ENCODE data around the gene IFIH1.

The IFIH1 gene

GRCh38 chr2:162318328-162319180 lies at the start of gene IFIH1:
Gene IFIH1, minus strand, starts transcription at chr2:162318684. Its CDS starts 377 bp downstream, at chr2:162318307.
- peak; percentile 36 to 40 for DNase-seq (ENCODE audit: low read depth in 2 of 2)

- no peak for DNase-seq (ENCODE audit: low read depth in 2 of 2)
Observed at GRCh38 chr2:162365392-162365791, 46.9 kb upstream of the IFIH1 start.

GRCh38 chr2:162344617-162344950 lies 26.1 kb upstream of the IFIH1 start:
- no peak for DNase-seq (ENCODE audit: low read depth in 2 of 2)

DNA sequence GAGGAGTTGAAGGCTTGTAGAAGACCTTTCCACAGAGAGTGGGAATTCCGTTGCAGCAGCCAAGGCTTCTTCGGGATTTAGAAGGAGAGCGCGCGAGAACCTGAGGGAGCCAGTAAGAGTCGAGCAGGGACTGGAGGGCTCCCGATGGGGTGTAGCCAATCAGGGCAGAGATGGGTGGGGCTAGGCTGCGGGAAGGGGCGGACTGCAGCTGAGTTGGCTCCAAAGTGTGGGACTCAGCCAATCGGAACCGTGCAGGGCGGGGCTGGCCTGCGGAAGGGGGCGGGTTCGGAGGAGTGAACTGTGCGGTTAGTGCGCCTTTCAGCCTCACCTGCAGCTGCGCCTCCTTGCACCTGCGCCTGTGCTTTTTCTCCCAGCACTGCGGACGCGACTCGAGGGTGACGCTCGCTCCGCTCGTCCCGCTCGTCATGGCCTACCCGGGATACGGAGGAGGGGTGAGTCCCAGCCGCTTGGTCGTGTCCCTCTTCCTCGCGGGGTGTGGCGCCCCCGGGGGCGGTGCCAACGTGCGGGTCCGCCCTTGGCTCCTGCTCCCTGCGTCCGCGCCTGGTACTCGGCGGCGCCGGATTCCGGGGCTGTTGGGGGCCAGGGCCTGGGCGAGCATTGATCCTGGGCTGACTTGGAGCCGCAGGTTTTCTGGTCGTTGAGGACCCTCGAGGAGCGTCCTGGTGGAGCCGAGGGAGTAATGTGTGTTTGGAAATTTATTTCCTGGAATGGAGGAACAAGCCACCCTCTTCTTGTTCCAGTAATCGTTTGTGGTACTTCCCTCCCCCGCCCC lies 25.5 kb upstream of the IFIH1 start, which contains the start of gene GCA:
TSS of gene GCA (plus strand) at position 309 of the 793 bp plus-strand sequence. CDS start at position 426, 117 bp downstream.
- peak; percentile 96 for DNase-seq (ENCODE audit: low read depth in 2 of 2)

GRCh38 chr2:162343492-162343823 lies 25.0 kb upstream of the IFIH1 start:
- no peak for DNase-seq (ENCODE audit: low read depth in 2 of 2)

GRCh38 chr2:162342841-162343240 lies 24.4 kb upstream of the IFIH1 start:
- no peak for DNase-seq (ENCODE audit: low read depth in 2 of 2)

GRCh38 chr2:162342321-162342720 lies 23.8 kb upstream of the IFIH1 start:
- DNase-seq (ENCODE audit: low read depth in 2 of 2), result no peak

GRCh38 chr2:162340822-162341221 lies 22.3 kb upstream of the IFIH1 start:
- no peak for DNase-seq (ENCODE audit: low read depth in 2 of 2)

GRCh38 chr2:162337868-162338267 lies 19.4 kb upstream of the IFIH1 start:
- no peak for DNase-seq (ENCODE audit: low read depth in 2 of 2)

DNA sequence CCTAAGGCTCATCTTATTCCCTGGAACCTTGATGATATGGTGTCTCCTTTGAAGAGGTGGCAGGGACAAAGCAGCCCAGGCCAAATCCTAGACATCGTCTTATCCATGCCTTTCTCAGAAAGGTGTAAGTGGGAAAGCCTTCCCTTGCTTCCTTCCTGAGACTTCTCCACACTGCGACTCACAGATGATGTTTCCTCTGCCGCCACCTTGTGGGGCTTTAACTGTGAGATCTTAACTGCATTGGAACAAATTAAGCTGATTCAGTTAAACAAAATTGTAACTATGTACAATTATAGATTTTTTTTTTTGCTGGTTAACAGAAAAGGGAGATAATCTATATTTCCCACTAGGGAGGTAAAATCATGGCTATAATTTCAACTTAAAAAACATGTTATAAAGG lies 15.5 kb upstream of the IFIH1 start:
- DNase-seq (ENCODE audit: low read depth in 2 of 2), result no peak

- no peak for DNase-seq (ENCODE audit: low read depth in 2 of 2)
Observed at GRCh38 chr2:162330881-162331280, 12.4 kb upstream of the IFIH1 start.

GRCh38 chr2:162328424-162329157 lies 10.1 kb upstream of the IFIH1 start:
- DNase-seq (ENCODE audit: low read depth in 2 of 2), result no peak

DNA sequence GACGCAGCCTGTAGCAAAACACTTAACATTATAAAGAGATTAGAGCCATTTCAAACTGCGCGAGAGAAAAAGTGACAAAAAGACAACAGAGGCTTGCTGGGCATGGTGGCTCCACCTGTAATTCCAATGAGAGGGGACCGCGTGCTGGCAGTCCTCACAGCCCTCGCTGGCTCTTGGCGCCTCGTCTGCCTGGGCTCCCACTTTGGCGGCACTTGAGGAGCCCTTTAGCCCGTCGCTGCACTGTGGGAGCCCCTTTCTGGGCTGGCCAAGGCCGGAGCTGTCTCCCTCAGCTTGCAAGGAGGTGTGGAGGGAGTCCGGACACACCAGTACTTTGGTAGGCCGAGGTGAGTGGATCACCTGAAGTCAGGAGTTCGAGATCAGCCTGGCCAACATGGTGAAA lies 9.3 kb upstream of the IFIH1 start:
- DNase-seq (ENCODE audit: low read depth in 2 of 2), result no peak

DNA sequence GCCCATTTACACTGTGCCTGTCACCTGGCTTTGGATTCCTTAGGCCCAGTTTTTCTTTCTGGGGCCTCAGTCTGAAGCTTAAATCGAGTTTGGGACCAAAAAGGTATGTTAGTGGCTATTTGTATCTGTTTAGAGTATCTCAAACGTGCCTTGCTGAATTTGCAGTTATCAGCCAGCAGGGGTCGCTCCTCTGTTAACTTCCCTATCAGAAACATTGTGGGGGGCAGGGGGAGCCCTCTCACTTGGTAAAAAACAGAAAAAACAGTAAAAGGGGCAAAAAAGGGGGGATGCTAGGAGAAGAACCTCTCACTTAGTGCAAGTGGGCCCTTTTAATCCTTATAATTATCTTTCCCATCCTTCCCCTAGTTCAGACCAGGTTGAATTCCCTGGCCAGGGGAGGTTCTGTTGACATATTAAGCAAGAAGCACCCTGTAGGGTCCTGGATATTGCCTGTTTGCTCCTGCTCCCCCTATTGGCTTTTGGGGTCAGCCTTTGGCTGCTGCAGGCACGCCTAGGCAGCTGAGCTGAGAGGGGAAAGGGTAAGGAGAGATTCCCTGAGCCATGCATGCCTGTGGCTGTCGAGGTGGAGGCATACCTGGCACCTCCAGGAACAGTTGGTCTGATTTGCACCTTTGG lies 8.8 kb upstream of the IFIH1 start:
- DNase-seq (ENCODE audit: low read depth in 2 of 2), result no peak

GRCh38 chr2:162324953-162325352 lies 6.5 kb upstream of the IFIH1 start:
- no peak for DNase-seq (ENCODE audit: low read depth in 2 of 2)

- DNase-seq (ENCODE audit: low read depth in 2 of 2), result no peak
Observed at GRCh38 chr2:162320864-162321517, 2.5 kb upstream of the IFIH1 start.

DNA sequence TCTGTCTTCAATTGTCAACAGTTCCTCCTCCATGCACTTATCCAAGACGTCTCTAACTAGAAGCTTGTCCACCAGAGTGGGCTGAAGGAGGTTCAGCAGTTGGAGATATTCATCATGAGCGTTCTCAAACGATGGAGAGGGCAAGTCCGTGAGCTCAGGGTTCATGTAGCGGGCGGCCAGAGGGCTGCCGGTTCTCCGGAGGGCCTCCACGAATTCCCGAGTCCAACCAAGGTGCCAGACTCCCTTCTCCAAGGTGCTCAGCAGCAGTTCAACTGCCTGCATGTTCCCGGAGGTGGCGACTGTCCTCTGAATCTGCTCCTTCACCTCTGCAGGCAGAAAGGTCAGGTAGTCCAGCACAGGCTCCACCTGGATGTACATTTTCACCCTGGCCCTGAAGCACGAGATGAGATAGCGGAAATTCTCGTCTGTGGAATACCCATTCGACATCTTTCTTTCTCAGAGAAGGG lies 590 bp downstream of the IFIH1 start:
- no peak for DNase-seq (ENCODE audit: low read depth in 2 of 2)

DNA sequence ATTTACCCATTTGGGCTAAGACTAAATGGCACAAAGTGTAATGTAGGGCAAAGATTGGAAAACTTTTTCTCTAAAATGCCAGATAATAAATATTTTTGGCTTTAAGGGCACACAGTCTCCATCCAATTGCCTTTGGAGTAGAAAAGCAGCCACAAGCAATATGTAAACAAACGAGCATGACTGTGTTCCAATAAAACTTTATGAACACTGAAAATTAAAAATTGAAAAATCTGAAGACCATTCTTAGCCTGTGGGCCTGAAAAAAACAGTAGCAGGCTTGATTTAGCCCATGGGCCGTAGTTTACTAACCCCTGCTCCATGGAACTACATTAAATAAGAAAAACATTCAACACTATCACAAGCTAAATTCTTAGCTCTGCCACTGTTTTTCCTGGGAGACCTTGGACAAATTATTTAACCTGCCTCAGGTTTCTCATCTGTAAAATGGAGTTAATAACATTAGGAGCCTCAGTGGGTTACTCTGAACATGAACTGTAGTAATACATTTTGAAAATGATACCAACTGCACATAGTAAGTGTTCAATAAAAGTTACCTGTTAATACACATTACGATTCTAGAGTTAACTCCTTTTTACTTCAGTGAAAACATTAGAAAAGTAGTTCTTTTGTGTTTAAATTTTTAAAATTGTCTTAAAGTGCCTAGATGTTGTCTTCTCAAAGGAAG lies 1.3 kb downstream of the IFIH1 start:
- DNase-seq (ENCODE audit: low read depth in 2 of 2), result no peak

GRCh38 chr2:162316590-162316989 lies 1.9 kb downstream of the IFIH1 start:
- no peak for DNase-seq (ENCODE audit: low read depth in 2 of 2)

- DNase-seq (ENCODE audit: low read depth in 2 of 2), result no peak
Observed at GRCh38 chr2:162315938-162316337, 2.5 kb downstream of the IFIH1 start.

DNA sequence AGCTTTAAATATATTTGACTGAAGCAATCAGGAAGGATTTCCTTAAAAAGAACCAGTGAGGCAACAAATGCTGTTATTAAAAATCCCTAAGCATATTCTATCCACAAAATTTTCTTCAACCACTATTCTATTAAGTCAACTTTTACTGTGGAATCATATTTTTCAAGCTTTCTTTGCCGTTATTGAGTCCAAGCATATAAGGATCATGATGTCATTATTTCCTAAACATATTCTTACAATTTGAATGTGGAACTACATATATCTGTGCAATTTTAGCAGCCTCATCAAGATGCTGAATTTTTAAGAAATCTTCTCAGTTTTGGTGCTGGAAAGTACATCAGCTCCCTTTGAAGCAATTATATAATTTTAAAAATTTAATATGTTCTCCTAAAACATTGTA lies 5.6 kb downstream of the IFIH1 start:
- no peak for DNase-seq (ENCODE audit: low read depth in 2 of 2)

Measured in stimulated activated CD8-positive, alpha-beta memory T cell treated with anti-CD3 and anti-CD28 coated beads, Interleukin-7, amount 100 ng/mL, for 1 hour (primary cell).